Heart right ventricle (tissue), 16 donors: ENCODE measurements around the gene MAD1L1. TPM values are rescaled to one million over a fixed set of nuclear protein-coding genes. Genes with fewer than 3 reads are reported as not detected.

Experiments
- ATAC-seq, 8 donors: fragments of 200-7000 bp; cut with Tn5 transposase; one replicate each; pipeline ENCODE4 v1.9.1; 2020; ENCODE audit warnings: mild to moderate bottlenecking in 8 of 8, moderate library complexity in 8 of 8, moderate number of reproducible peaks in 1 of 8
- DNase-seq, 2 donors: peaks; one replicate each; pipeline ENCODE4 v3.0.0-alpha.2; 2020
- H3K27ac ChIP-seq, 10 donors: fragments of 200-600 bp; sonication (generic) in 2 of 10; one replicate each; pipeline versions ENCODE4 v1.5.0 to v1.8.0; 2020 to 2022; ENCODE audit warnings: mild to moderate bottlenecking in 3 of 10
- H3K27me3 ChIP-seq, 7 donors: fragments of 200-600 bp; one replicate each; pipeline ENCODE4 v1.8.0; 2021 to 2022; ENCODE audit warnings: mild to moderate bottlenecking in 2 of 7
- H3K36me3 ChIP-seq, 9 donors: fragments of 200-600 bp; sonication (generic) in 1 of 9; one replicate each; pipeline versions ENCODE4 v1.5.0 to v1.8.0; 2020 to 2022; ENCODE audit warnings: mild to moderate bottlenecking in 2 of 9
- H3K4me1 ChIP-seq, 9 donors: fragments of 200-600 bp; sonication (generic) in 1 of 9; one replicate each; pipeline versions ENCODE4 v1.5.0 to v1.8.0; 2020 to 2022; ENCODE audit warnings: mild to moderate bottlenecking in 4 of 9
- H3K4me3 ChIP-seq, 10 donors: fragments of 200-600 bp; sonication (generic) in 2 of 10; one replicate each; pipeline versions ENCODE4 v1.5.0 to v1.8.0; 2020 to 2022; ENCODE audit warnings: mild to moderate bottlenecking in 7 of 10, moderate library complexity in 2 of 10
- H3K9me3 ChIP-seq, 11 donors: fragments of 200-600 bp in 10 of 11; sonication (generic) in 2 of 11; one replicate each; pipeline versions ENCODE4 v1.5.0 to v1.8.0; 2013 to 2022; ENCODE audit warnings: mild to moderate bottlenecking in 2 of 11, control low read depth in 1 of 11, moderate library complexity in 1 of 11
- WGBS, 2 donors: extraction: QIAGEN DNeasy Blood & Tissue Kit; methylation state at CpG; one replicate each; pipeline ENCODE4 v1.1.7; 2013; ENCODE audit warnings: inconsistent platforms in 1 of 2; 5-methylcytosine and 5-hydroxymethylcytosine counted together
- intact Hi-C, 10 donors: fragments of 100-400 bp; cut with DNase I; formaldehyde crosslinking; loops; one replicate each; pipeline versions ENCODE4 v1.11.1 to v1.14.2; 2022
- polyA plus RNA-seq, 2 donors: library from polyadenylated mRNA; stranded (reverse); fragments of 200-250 nt; gene quantifications; one replicate each; pipeline ENCODE4 v1.2.3, GENCODE V29; 2013
- total RNA-seq, 10 donors: library from RNA; stranded (reverse); fragmentation: NEBNext Ultra II Directional in 3 of 10; extraction: Animal tissue kit (Norgen Biotek cat#: 25700) in 3 of 10; gene quantifications; one replicate each; pipeline versions ENCODE4 v1.2.1 to v1.2.4, GENCODE V29; 2021 to 2023
- TF ChIP-seq, protein P1 (sequence below), 9 donors: fragments of 200-600 bp; sonication (generic) in 2 of 9; IDR thresholded peaks; one replicate each; pipeline versions ENCODE4 v1.5.0 to v1.8.0; 2021 to 2022; ENCODE audit warnings: antibody characterized with exemption in 9 of 9, mild to moderate bottlenecking in 5 of 9, moderate library complexity in 1 of 9
- donor health status: Arrhythmogenic right ventricular cardiomyopathy.
- donor health status: ischemic (EF 13 %, LVEDD 7.1; RV severe dilation, severe dysfunction).
- donor health status: healthy with polysubstance abuse.
- donor health status: DM: no; HTN: yes; CAD: no.
- donor health status: DM: no; HTN: no; CAD: no.
- donor health status: ischemic (EF 25% LVEDD 6.9; RV normal size, moderate dysfunction).
- donor health status: ischemic (EF 25% LVEDD 5.7; RV mildly dilated, moderate dysfunction).
- donor health status: healthy.
- donor health status: DM: yes; HTN: yes; CAD: no.
- donor health status: Ischemic cardiomyopathy.
- donor health status: ischemic (EF 35%, LVEDD 5.7; RV mildly dilated, moderate dysfunction).
- donor health status: nonischemic (EF 11% LVEDD 7.7; RV severe dilation, severe dysfunction).
- donor health status: DM: yes; HTN: yes; CAD: no.
- donor health status: PGD.
- donor health status: ischemic (EF 29% LVEDD 5.4; RV normal size, mild dysfunction).
- donor health status: nonischemic (EF 23%, LVEDD 6.1; RV moderate dilation, normal function).

Gene MAD1L1
- total and polyA plus RNA-seq, 12 donors = 13.8 to 46.8 (median 20.2) TPM

DNA sequence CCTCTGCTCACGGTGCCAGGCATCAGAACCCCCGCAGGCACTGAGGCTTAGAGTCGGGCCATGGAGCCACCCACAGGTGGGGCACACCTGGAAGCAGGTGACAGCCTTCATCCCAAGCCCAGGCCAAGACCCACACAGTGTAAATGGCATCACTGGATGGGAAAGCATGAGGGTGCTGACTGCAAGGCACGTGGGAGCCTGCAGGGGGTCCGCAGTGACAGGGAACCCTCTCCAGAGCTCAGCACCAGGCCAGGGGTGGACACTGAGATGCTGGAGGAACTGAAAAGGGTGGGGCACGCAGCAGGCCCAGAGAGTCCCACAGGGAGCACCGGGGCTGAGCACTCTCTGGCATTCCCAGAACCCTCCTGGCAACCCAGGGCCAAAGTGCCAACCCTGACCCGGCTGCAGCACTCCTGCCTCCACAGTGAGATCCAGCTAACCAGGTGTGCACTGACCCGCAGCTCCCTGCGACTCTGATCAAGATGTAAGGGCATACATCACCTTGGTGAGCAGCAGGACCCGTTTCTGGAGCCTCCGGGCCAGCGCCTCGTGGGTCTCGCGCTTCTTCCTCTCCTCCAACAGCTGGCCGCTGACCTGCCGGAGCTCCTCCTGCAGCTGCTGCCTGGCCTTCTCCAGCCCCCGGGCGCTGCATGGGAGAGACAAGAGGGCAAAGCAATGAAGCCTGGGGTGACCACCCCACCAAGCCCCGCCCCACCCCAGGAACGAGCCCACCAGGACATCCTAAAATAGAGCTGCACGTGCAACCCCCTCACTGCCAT lies 163.9 kb downstream of the MAD1L1 start:
- Histone ChIP-seq H3K4me1 (peaks cover 0 to 18% (median 6%) of the 10 kb centered on the region in 9 donors), H3K36me3 (peaks cover 0 to 25% (median 7%) of the 10 kb centered on the region in 9 donors), H3K27ac (no peak overlapping the region), H3K27me3 (no peaks in the 10 kb centered on the region), H3K4me3 (no peak overlapping the region), H3K9me3 (no peaks in the 10 kb centered on the region)
- TF ChIP-seq, protein P1, sequence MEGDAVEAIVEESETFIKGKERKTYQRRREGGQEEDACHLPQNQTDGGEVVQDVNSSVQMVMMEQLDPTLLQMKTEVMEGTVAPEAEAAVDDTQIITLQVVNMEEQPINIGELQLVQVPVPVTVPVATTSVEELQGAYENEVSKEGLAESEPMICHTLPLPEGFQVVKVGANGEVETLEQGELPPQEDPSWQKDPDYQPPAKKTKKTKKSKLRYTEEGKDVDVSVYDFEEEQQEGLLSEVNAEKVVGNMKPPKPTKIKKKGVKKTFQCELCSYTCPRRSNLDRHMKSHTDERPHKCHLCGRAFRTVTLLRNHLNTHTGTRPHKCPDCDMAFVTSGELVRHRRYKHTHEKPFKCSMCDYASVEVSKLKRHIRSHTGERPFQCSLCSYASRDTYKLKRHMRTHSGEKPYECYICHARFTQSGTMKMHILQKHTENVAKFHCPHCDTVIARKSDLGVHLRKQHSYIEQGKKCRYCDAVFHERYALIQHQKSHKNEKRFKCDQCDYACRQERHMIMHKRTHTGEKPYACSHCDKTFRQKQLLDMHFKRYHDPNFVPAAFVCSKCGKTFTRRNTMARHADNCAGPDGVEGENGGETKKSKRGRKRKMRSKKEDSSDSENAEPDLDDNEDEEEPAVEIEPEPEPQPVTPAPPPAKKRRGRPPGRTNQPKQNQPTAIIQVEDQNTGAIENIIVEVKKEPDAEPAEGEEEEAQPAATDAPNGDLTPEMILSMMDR (IDR thresholded peaks at IDR 0.05) = no peak
- 79 to 83% methylated on average over 23 of the region's 23 CpGs for WGBS, 2 donors
- no peak for DNase-seq
- ATAC-seq = no peak
- intact Hi-C loops = no loop called here

DNA sequence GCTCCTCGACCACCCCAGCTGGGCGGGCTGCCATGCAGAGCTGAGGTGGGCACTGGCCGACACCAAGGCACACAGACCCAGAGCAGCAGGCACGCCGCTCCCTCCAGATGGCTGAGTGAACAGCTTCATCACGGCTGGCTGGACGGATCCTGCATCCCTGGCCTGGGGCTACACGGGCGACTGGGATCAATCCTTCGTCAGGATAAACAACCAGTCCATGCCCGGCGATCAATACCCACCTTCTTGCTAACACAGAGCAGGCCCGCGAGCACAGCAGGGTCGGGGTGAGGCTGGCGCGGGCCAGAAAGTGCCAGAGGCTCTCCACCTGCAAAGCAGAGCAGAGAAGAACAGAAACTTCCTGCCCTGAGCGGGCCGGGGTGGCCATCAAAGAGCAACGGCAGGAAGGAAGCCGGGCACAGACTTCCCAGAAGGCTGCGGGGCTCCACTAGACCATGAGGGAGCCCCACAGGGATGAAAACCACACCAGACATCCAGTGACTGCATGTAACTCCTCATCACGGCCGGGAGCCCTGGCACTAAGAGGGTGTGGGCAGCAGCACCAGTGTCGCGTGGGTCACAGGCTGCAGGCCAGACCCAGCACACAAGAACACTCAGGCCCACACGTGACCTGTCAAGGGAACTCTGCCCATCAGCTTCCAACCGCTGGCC lies 166.4 kb downstream of the MAD1L1 start:
- 80 to 91% methylated on average over 27 to 28 of the region's 28 CpGs for WGBS, 2 donors
- H3K27ac ChIP-seq = no peak overlapping the region
- peaks cover 4 to 31% (median 16%) of the 10 kb centered on the region in 9 donors for H3K4me1 ChIP-seq
- DNase-seq (no peak), ATAC-seq (peak in 3 of 8 donors; percentile 16 to 67 (median 18))
- peaks cover 0 to 25% (median 7%) of the 10 kb centered on the region in 9 donors for H3K36me3 ChIP-seq
- TF ChIP-seq, protein P1 (IDR thresholded peaks at IDR 0.05) = no peak
- H3K4me3 ChIP-seq = no peak overlapping the region
- intact Hi-C loops = no loop called here
- H3K27me3 ChIP-seq = no peaks in the 10 kb centered on the region
- no peaks in the 10 kb centered on the region for H3K9me3 ChIP-seq

DNA sequence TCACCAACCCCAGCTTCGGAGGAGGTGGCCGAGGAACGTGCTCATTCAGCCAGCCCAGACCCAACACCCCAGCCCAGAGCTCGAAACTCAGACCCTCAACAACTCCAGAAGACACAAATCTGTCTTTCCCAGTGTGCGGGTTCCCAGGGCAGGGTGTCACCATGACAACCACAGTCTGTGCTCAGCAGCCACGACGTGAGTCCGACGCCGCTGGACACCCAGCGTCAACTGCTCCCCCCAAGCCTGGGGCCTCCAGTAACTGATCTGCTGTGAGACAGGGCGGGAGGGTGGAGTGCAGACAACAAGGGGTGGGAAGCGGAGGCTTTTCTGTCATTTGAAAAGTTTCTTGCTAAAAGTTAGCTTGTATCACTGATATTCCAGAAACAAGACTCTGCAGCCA lies 167.2 kb downstream of the MAD1L1 start:
- Histone ChIP-seq H3K27me3 (no peaks in the 10 kb centered on the region), H3K36me3 (peaks cover 0 to 25% (median 7%) of the 10 kb centered on the region in 9 donors), H3K4me3 (no peak overlapping the region), H3K4me1 (peaks cover 4 to 31% (median 16%) of the 10 kb centered on the region in 9 donors), H3K27ac (no peak overlapping the region), H3K9me3 (peaks cover 0 to 4% (median 0%) of the 10 kb centered on the region in 11 donors)
- ATAC-seq (no peak), DNase-seq (no peak)
- WGBS, 2 donors = 95 to 96% methylated on average over 13 of the region's 13 CpGs
- intact Hi-C loops = no loop called here
- TF ChIP-seq, protein P1 (IDR thresholded peaks at IDR 0.05) = no peak

DNA sequence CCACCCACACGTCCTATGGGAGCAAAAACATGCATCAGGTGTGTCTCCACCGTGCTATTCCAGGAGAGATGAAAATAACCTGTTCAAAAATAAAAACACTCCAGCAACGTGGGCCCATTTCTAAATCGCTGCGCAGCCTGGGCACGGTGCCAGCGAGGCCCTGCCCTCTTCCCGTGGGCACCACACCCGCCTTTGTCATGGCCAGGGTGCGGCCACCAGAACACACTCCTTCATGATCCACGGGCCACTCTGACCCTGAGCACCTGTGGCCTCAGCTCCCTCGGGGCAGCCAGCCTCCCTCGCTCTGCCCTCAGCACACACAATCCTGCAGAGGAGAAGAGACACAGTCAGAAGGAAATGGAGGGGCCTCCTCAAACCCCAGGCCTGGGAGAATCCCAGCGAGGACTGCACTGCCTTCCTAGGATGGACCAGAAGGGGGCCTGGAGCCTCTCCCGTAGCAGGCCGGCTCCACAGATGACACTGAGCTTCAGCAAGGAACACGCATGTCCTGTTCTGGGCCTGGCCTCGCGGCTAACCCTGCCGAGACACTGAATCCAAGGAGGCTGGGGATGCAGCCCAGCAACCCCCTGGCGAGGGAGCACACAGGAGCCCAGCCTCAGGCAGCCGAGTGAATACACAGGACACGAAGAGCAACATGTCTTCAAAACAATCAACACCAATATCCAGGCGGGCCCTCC lies 169.0 kb downstream of the MAD1L1 start:
- H3K4me1 ChIP-seq = peaks cover 4 to 31% (median 16%) of the 10 kb centered on the region in 9 donors
- ATAC-seq = peak in 7 of 8 donors; percentile 49 to 80 (median 63)
- intact Hi-C loops = loop anchor here in 1 of 10 donors (5.0 kb wide), 1 partner anchor 121 kb away; no protein-coding TSS in a partner anchor
- peak overlapping the region in 6 of 10 donors; percentile 12 to 52 (median 25) for H3K27ac ChIP-seq
- H3K9me3 ChIP-seq = peaks cover 0 to 13% (median 0%) of the 10 kb centered on the region in 11 donors
- H3K27me3 ChIP-seq = no peaks in the 10 kb centered on the region
- TF ChIP-seq, protein P1 (IDR thresholded peaks at IDR 0.05) = peak in 7 of 9 donors; percentile 3 to 40 (median 29)
- DNase-seq = peak in 1 of 2 donors; percentile 56
- no peak overlapping the region for H3K4me3 ChIP-seq
- WGBS, 2 donors = 55 to 58% methylated on average over 24 of the region's 24 CpGs
- peaks cover 0 to 22% (median 7%) of the 10 kb centered on the region in 9 donors for H3K36me3 ChIP-seq
